Nephron (organoid): ENCODE data around the gene TTLL7.

Source experiments
- H3K27ac Mint-ChIP-seq, 3 experiments: 2 replicates each; pipeline ENCODE4 v1.8.0; 2020; ENCODE audit warnings: mixed read lengths in 3 of 3, mild to moderate bottlenecking in 2 of 3, moderate library complexity in 1 of 3
- H3K27me3 Mint-ChIP-seq: 2 replicates; pipeline ENCODE4 v1.8.0; 2021; ENCODE audit warnings: low read depth, mild to moderate bottlenecking, moderate library complexity, mixed read lengths
- H3K36me3 Mint-ChIP-seq: 2 replicates; pipeline ENCODE4 v1.8.0; 2020; ENCODE audit warnings: low read depth, mixed read lengths
- H3K4me1 Mint-ChIP-seq: 2 replicates; pipeline ENCODE4 v1.8.0; 2020; ENCODE audit warnings: mixed read lengths
- H3K4me3 Mint-ChIP-seq, 3 experiments: 2 replicates each; pipeline ENCODE4 v1.8.0; 2020; ENCODE audit warnings: mild to moderate bottlenecking in 3 of 3, mixed read lengths in 3 of 3, moderate library complexity in 2 of 3
- H3K9me3 Mint-ChIP-seq: 2 replicates; pipeline ENCODE4 v1.8.0; 2020; ENCODE audit warnings: mixed read lengths
- CTCF ChIP-seq, 3 experiments: fragments of 200-600 bp; sonication (generic); IDR thresholded peaks; one replicate each; pipeline ENCODE4 v1.5.0; 2021; ENCODE audit warnings: antibody characterized with exemption in 3 of 3; ENCODE audit not compliant: unreplicated experiment in 3 of 3

TTLL7 gene

DNA sequence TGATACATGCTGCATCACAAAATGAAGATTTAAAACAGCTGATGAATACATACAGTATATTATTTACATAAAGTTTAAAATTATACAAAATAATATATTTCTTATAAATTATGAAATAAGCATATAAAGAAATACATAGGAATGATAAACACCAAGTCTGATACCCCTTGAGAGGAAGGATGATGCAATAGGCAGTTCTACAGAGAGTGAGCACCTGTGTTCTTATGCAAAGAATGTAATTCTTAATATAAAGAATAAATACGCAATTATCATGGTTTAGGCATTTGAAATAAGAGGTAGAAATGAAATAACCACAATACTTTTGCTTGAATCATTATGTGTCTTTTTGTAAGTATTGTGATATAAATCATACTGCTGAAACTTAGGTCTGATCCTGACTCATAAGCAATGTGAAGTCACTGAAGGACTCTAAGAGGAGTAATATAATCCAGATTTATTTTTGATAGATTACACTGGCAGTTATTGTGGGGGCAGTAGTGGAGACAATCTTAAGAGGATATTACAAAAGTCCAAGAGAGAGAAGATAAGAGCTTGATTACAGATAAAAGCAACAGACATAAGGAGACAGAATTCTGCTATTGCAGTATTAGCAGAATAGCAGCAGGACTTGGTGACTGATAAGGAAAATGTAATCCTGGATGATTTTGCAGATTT lies 39.0 kb downstream of the TTLL7 start:
- Mint-ChIP-seq H3K9me3 (no peaks in the 10 kb centered on the region), H3K4me1 (no peaks in the 10 kb centered on the region), H3K27ac (no peak overlapping the region), H3K36me3 (no peaks in the 10 kb centered on the region), H3K4me3 (no peak overlapping the region), H3K27me3 (no peaks in the 10 kb centered on the region)
- no peak for TF ChIP-seq CTCF (IDR thresholded peaks at IDR 0.05; ENCODE audit: unreplicated experiment in 3 of 3)

- no peaks in the 10 kb centered on the region for H3K36me3 Mint-ChIP-seq
- H3K4me3 Mint-ChIP-seq = no peak overlapping the region
- H3K27ac Mint-ChIP-seq = no peak overlapping the region
- H3K27me3 Mint-ChIP-seq = no peaks in the 10 kb centered on the region
- no peaks in the 10 kb centered on the region for H3K9me3 Mint-ChIP-seq
- H3K4me1 Mint-ChIP-seq = no peaks in the 10 kb centered on the region
- TF ChIP-seq CTCF (IDR thresholded peaks at IDR 0.05; ENCODE audit: unreplicated experiment in 3 of 3) = no peak
Measured at GRCh38 chr1:83958704-83959103, 40.2 kb downstream of the TTLL7 start.

DNA sequence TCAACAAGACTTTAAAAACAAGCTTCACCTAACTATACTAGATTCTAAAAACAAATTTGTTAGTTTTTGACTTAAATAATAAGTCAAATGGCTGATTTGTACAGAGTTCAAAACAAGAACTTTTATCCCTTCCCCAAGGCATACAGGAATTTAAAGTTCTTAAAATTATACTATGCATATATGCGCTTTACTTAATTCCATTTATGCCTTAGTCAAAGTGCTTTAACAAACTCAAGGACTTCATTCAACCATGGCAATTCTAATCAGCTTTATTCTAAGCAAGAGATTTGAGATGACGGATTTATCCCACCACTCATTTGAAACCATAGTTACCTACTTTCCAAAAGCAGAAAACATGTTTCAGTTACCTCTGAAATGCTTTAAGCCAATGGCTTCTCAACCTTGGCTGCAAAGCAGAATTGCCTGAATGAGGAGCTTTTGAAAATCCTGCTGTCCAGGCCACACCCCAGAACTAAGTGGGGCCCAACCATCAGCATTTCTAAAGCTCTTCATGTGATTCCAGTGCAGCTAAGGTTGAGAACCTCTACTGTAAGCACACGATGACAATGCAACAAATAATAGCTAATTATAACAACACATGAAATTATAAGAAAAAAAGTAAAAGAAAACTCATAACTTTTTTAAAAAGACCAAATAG lies 44.6 kb downstream of the TTLL7 start:
- TF ChIP-seq CTCF (IDR thresholded peaks at IDR 0.05; ENCODE audit: unreplicated experiment in 3 of 3) = no peak
- Mint-ChIP-seq H3K27ac (no peak overlapping the region), H3K4me3 (no peak overlapping the region), H3K36me3 (no peaks in the 10 kb centered on the region), H3K9me3 (no peaks in the 10 kb centered on the region), H3K4me1 (no peaks in the 10 kb centered on the region), H3K27me3 (no peaks in the 10 kb centered on the region)

DNA sequence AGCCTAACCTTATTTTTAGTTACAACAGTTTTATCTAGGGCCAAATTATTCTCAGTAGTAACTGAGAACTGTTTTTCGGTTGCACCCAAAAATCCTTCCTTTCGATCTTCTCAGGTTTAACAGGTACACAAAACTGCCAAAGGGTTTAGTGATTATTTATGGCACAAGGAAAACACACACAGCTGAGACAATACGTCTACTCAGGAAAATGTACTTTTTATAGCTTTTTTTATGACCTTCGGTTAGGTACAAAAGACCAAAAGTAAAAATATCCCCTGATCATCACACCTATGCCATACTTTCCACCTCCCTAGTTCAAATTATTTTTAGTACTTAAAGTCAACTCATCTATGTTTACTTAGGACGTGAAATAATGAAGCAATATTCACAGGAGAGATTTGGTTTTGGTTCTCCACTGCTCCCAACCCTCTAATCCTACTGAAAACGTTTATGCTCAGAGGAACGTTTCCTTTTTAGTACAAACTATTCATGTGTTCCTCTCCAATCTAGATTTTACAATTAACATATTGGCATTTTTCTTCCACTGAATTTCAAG lies 48.7 kb downstream of the TTLL7 start:
- H3K4me1 Mint-ChIP-seq = no peaks in the 10 kb centered on the region
- no peaks in the 10 kb centered on the region for H3K9me3 Mint-ChIP-seq
- H3K27me3 Mint-ChIP-seq = no peaks in the 10 kb centered on the region
- no peak overlapping the region for H3K27ac Mint-ChIP-seq
- no peaks in the 10 kb centered on the region for H3K36me3 Mint-ChIP-seq
- TF ChIP-seq CTCF (IDR thresholded peaks at IDR 0.05; ENCODE audit: unreplicated experiment in 3 of 3) = no peak
- H3K4me3 Mint-ChIP-seq = no peak overlapping the region

GRCh38 chr1:83942914-83943313 lies 56.0 kb downstream of the TTLL7 start:
- no peaks in the 10 kb centered on the region for H3K4me1 Mint-ChIP-seq
- no peak overlapping the region for H3K27ac Mint-ChIP-seq
- H3K27me3 Mint-ChIP-seq = no peaks in the 10 kb centered on the region
- H3K4me3 Mint-ChIP-seq = no peak overlapping the region
- H3K36me3 Mint-ChIP-seq = peaks cover 13% of the 10 kb centered on the region
- peaks cover 12% of the 10 kb centered on the region for H3K9me3 Mint-ChIP-seq
- TF ChIP-seq CTCF (IDR thresholded peaks at IDR 0.05; ENCODE audit: unreplicated experiment in 3 of 3) = no peak
